Activated CD4-positive, alpha-beta T cell treated with anti-CD3 and anti-CD28 coated beads for 36 hours (primary cell): ENCODE results near the gene MED9. TPM values are rescaled to one million over a fixed set of nuclear protein-coding genes. Genes with fewer than 3 reads are reported as not detected.

Experiments used
- ATAC-seq: fragments of 200-7000 bp; cut with Tn5 transposase; one replicate; pipeline ENCODE4 v1.10.0; 2021; ENCODE audit warnings: mild to moderate bottlenecking, moderate library complexity
- CTCF ChIA-PET: fragments of 350-600 bp; sonication (Branson Sonifier 250); formaldehyde crosslinking; loops from one replicate; lab custom pipeline; 2021; ENCODE audit warnings: antibody characterized with exemption; lab: Charles Lee
- POLR2A ChIA-PET: fragments of 350-600 bp; sonication (Branson Sonifier 250); formaldehyde crosslinking; loops from one replicate; lab custom pipeline; 2021; ENCODE audit warnings: antibody characterized with exemption, inconsistent platforms; lab: Charles Lee
- DNase-seq: peaks from one replicate; pipeline ENCODE4 v3.0.0-alpha.2; 2020
- H3K27ac Mint-ChIP-seq: one replicate; pipeline ENCODE4 v1.8.0; 2021; ENCODE audit warnings: mixed read lengths
- H3K27me3 Mint-ChIP-seq: one replicate; pipeline ENCODE4 v1.8.0; 2021; ENCODE audit warnings: mixed read lengths
- H3K36me3 Mint-ChIP-seq: one replicate; pipeline ENCODE4 v1.8.0; 2021; ENCODE audit warnings: low read depth, mixed read lengths
- H3K4me1 Mint-ChIP-seq: one replicate; pipeline ENCODE4 v1.8.0; 2021; ENCODE audit warnings: mixed read lengths
- H3K4me3 Mint-ChIP-seq: one replicate; pipeline ENCODE4 v1.8.0; 2021; ENCODE audit warnings: mild to moderate bottlenecking, moderate library complexity, mixed read lengths
- H3K9me3 Mint-ChIP-seq: one replicate; pipeline ENCODE4 v1.8.0; 2021; ENCODE audit warnings: low read depth, mixed read lengths
- intact Hi-C, 2 experiments: fragments of 100-400 bp; cut with DNase I in 1 of 2; cut with micrococcal nuclease in 1 of 2; formaldehyde crosslinking; loops; one replicate each; pipeline versions ENCODE4 v1.14.2 to v1.15.1; 2022 to 2024; cut with DNase I, micrococcal nuclease
- total RNA-seq, 2 experiments: library from RNA; stranded (reverse); gene quantifications; one replicate each; pipeline ENCODE4 v1.2.3, GENCODE V29; 2021

MED9 gene
- total RNA-seq, 2 experiments from 2014 or later, result 12.2 to 14.3 TPM

DNA sequence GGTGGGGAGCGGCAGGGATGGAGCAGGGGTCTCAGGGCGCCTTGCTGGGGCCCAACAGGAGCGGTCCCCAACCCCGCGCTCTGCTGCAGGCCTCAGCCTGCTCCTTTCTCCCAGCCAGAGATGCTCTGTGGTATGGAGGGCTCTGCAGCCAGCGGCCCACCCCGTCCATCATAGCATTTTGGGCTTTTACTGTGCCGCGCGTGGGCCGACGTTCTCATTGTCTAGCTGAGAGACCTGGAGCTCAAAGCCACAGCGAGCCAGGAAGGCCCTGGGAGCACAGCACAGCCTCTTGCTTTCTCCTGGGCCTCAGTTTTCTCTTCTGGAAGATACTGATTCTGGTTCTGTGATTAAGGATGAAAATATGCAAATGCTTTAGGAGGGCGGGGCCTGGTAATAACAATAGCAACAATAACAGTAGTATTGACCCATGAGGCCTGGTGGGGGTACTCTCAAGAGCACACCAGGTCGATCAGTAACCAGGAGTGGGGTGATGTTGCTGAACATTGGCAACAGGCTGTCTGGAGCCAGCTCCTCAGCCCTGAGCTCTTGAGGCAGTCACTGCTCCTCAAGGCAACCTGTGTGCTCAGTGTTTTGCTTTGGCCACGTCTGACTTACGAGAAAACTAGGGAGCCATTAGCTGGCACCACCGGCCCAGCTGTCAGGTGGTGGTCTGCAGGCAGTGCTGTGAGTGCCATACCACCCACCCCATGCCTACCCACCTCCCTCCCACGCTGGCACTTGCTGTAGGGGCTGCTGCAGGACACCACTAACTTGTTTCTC lies 20.5 kb downstream of the MED9 start:
- Mint-ChIP-seq H3K27ac (no peak overlapping the region), H3K36me3 (peaks cover 4% of the 10 kb centered on the region), H3K9me3 (no peaks in the 10 kb centered on the region), H3K4me3 (no peak overlapping the region), H3K27me3 (peaks cover 9% of the 10 kb centered on the region), H3K4me1 (peaks cover 11% of the 10 kb centered on the region)
- ATAC-seq, result no peak
- CTCF ChIA-PET, result interaction anchor here (0.6 to 3.1 kb wide), 29 partner anchors 9 to 390 kb away, joined by 3 to 39 read pairs (median 4); partner anchors contain the start of genes MED9 and PEMT
- POLR2A ChIA-PET, result interaction anchor here (0.5 to 1.1 kb wide), 3 partner anchors 17 to 340 kb away, joined by 3 read pairs; no protein-coding TSS in a partner anchor
- intact Hi-C loops, result loop anchor here in 1 of 2 experiments (1.0 to 2.0 kb wide), 3 partner anchors 94 to 144 kb away; partner anchors contain the start of gene PEMT
- no peak for DNase-seq

DNA sequence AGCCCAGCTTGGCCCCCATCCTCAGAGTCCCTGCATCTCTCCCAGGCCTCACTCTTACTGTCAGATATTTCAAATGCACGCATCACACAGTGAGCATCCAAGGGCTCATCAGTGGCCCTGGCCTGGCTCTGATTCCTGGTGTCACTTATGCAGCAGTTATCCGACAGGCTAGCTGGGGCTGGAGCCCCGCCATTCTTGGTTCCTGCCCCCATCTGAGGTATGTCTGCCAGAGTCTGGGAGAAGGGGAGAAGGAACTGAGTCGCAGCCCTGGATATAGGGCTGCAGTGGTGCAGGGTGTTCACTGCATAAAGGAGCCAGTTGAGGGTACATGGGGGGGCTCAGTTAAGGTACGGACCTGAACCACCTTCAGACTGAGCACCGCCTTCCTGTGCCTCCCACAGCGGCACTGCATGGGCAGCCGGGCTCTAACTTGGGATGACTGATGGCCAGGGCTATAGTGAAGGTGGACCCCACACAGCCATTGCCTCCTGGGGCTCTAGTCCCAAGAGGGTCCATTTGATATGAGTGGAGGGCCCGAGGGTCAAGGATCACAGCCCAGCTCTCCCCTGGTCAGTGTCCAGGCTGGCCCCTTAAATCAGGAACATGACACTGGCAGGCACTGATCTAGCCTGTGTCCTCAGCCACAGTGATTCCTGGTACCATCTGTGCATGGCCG lies 21.2 kb downstream of the MED9 start:
- ChIA-PET POLR2A (no interaction called here), CTCF (interaction anchor here (1.3 to 3.1 kb wide), 8 partner anchors 8 to 147 kb away, joined by 3 to 39 read pairs (median 7); partner anchors contain the start of gene MED9)
- Mint-ChIP-seq H3K27me3 (peaks cover 10% of the 10 kb centered on the region), H3K4me1 (peaks cover 11% of the 10 kb centered on the region), H3K27ac (no peak overlapping the region), H3K9me3 (no peaks in the 10 kb centered on the region), H3K4me3 (no peak overlapping the region), H3K36me3 (no peaks in the 10 kb centered on the region)
- ATAC-seq (no peak), DNase-seq (no peak)
- intact Hi-C loops, result loop anchor here in 1 of 2 experiments (1.0 to 2.0 kb wide), 3 partner anchors 93 to 143 kb away; partner anchors contain the start of gene PEMT

DNA sequence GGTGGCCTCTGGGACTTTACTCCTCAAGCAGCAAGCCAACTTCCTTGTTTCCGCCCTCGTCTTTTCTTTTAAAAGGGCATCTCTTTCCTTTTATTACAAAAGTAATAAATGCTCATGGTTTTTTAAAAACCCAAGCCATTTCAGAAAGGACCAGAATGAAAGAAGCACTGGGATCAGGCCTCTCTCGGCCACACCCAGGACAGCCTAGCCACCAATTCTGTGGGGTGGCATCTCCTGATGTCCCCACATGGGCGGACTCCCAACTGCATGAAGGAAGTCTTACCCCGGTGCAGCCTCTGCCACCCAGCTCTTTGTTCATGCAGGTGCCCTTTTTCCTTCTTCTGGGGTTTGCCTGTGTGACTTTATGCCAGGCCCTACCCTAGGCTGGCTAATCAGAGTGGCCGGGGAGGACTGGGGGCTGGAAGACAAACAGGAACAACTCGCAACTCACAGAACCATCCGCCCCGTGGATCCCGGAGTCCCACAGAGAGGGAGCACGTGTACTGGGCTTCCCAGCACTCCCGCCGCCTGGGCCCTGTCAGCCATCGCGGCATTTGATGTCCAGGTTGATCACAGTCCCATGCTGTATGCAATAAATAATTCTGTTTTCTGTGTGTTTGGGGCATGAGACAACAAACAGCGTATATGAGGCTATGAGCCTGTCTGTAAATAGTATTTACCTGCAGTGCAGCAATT lies 22.0 kb downstream of the MED9 start:
- no peak for ATAC-seq
- DNase-seq, result no peak
- H3K36me3 Mint-ChIP-seq, result no peaks in the 10 kb centered on the region
- H3K27ac Mint-ChIP-seq, result no peak overlapping the region
- H3K4me3 Mint-ChIP-seq, result no peak overlapping the region
- ChIA-PET POLR2A (no interaction called here), CTCF (interaction anchor here (0.8 to 1.0 kb wide), 2 partner anchors 143 to 153 kb away, joined by 4 read pairs; no protein-coding TSS in a partner anchor)
- H3K27me3 Mint-ChIP-seq, result peaks cover 10% of the 10 kb centered on the region
- intact Hi-C loops, result no loop called here
- no peaks in the 10 kb centered on the region for H3K9me3 Mint-ChIP-seq
- H3K4me1 Mint-ChIP-seq, result peaks cover 11% of the 10 kb centered on the region

DNA sequence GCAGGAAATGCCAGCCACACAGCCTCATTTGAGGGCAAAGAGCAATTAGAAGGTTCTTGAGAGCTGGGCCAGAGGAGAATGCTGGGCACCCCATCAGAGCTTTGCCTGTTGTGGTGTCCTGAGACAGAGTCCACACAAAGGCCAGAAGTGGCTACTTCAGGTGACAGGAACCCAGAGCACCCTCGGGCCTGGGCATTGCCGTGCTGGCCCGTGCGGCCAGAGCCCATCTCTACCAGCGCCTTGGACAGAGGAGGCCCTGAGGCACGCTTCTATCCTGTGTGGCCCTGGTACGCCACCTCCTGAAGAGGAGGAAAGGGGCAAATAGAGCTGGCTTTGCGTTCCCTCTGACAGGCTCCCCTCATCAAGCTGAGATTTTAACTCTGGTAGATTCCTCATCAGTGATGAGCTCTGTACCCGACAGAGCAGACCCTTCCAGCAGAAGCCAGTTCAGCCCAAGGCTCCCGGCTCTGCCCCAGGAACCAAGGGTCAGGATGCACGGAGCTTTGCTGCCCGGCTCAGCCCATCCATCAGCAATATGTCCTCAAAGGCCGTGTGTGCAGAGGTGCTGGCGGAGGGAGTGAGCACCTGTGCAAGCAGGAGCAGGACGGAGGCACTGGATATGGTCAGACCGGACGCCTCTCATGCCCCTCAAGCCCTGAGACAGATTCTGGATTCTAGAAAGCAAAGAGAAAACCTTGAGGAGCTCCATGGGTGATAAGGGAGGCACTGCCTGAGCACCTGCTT lies 22.8 kb downstream of the MED9 start:
- Mint-ChIP-seq H3K4me1 (peaks cover 11% of the 10 kb centered on the region), H3K27me3 (peaks cover 10% of the 10 kb centered on the region), H3K27ac (no peak overlapping the region), H3K9me3 (no peaks in the 10 kb centered on the region), H3K36me3 (no peaks in the 10 kb centered on the region), H3K4me3 (no peak overlapping the region)
- DNase-seq (no peak), ATAC-seq (no peak)
- intact Hi-C loops, result no loop called here
- POLR2A ChIA-PET, result no interaction called here
- CTCF ChIA-PET, result interaction anchor here (0.7 to 1.0 kb wide), 3 partner anchors 8 to 153 kb away, joined by 3 to 4 read pairs (median 4); no protein-coding TSS in a partner anchor

DNA sequence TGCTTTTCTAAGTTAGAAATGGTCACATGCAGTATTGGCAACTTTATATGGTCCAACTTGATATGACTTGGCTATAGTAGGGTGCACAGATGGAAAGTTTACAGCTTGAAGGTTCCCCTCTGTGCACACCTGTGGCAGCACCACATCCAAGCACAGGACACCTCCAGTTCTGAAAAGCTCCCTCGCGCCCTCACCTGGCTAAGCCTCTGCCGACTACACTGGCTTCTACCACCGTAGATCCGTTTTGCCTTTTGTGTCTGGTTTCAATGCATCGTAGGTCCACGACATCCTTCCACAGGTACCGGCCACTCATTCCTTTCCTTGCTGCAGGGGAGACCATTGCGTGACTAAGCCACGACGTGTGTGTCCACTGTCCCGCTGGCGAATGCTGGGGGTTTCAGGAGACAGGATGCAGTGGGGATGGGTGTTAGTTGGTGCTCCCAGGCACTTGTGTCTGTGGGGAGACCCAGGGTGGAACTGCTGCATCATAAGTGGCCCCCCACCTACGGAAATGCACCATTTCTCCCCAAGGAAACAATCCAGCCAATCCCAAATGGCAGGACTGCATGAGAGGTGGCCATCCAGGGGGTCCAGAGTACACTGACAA lies 24.3 kb downstream of the MED9 start:
- H3K27ac Mint-ChIP-seq, result no peak overlapping the region
- ChIA-PET POLR2A (interaction anchor here (0.6 kb wide), 1 partner anchor 1025 kb away, joined by 6 read pairs; no protein-coding TSS in a partner anchor), CTCF (interaction anchor here (0.6 kb wide), 1 partner anchor 140 kb away, joined by 3 read pairs; no protein-coding TSS in a partner anchor)
- DNase-seq (peak; percentile 60), ATAC-seq (no peak)
- no peak overlapping the region for H3K4me3 Mint-ChIP-seq
- H3K27me3 Mint-ChIP-seq, result peaks cover 6% of the 10 kb centered on the region
- no peaks in the 10 kb centered on the region for H3K36me3 Mint-ChIP-seq
- no peaks in the 10 kb centered on the region for H3K9me3 Mint-ChIP-seq
- intact Hi-C loops, result loop anchor here in 1 of 2 experiments (1.0 kb wide), 1 partner anchor 146 kb away; no protein-coding TSS in a partner anchor
- H3K4me1 Mint-ChIP-seq, result peaks cover 3% of the 10 kb centered on the region

DNA sequence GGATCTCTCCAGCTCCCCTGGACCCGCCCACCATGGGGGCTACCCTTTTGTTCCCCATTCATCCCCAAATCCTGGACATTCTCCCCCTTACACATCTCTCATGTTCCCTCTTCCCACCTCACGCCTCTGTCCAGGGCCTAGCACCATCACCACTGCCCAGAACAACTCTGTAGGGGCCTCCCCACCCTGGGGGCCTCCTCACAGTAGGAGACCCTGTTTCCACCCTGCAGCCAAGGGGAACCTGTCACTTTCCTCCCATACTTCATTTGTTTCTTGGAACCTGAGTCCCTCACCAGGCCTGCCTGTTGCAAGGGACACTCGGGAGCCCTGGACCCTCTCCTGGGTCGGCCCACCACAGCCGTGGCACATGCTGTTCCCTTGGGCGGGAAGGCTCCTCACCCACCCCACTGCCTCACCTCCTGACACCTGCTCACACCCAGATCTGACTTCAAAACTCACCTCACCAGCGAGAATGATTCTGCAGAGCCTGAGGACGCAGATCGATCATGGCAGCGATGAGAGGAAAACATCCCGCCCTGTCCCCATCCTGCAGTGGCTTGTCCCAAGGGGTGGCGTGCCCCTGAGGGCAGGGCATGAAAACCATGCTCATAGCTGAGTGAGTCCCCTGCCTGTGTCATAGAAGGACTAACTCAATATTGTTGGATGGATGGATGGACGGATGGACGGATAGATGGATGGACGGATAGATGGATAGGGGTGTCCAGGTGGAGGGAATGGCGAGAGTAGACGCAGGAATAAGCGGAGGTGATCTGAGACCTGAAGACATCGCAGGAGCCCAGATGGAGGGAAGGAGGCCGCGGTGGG lies 26.2 kb downstream of the MED9 start:
- Mint-ChIP-seq H3K4me3 (no peak overlapping the region), H3K27me3 (peaks cover 6% of the 10 kb centered on the region), H3K4me1 (no peaks in the 10 kb centered on the region), H3K36me3 (no peaks in the 10 kb centered on the region), H3K9me3 (no peaks in the 10 kb centered on the region), H3K27ac (no peak overlapping the region)
- no peak for ATAC-seq
- no peak for DNase-seq
- CTCF ChIA-PET, result interaction anchor here (0.7 kb wide), 1 partner anchor 13 kb away, joined by 3 read pairs; no protein-coding TSS in a partner anchor
- intact Hi-C loops, result no loop called here
- POLR2A ChIA-PET, result no interaction called here

DNA sequence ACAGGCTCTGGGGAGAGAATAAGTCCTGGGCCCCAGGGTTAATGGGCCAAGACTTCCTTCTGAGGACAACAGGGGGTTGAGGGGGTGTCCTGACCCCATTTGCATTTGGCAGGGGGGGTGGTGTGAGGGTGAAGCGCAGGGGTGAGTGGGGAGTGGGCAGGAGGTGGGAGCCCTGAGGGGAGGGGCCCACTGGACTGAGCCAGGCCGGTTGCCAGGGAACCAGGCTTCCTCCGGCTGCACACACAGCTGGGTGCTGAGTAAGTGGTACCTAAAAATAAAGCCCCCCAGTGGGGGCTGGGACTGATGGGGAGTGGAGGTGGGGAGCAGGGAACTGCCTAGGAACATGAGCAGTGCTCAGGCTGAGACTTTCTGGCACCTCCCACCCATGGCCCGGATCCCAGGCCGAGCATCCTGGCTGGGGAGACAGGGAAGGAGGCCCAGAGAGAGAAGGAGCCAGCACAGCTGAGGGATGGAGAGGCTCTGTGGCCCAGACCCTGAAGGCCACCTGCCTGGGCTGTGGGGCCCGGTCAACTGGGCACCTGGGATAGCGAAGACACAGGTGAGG lies 26.8 kb downstream of the MED9 start:
- ChIA-PET CTCF (no interaction called here), POLR2A (no interaction called here)
- intact Hi-C loops, result no loop called here
- no peak overlapping the region for H3K27ac Mint-ChIP-seq
- H3K4me3 Mint-ChIP-seq, result no peak overlapping the region
- no peaks in the 10 kb centered on the region for H3K36me3 Mint-ChIP-seq
- ATAC-seq, result no peak
- H3K27me3 Mint-ChIP-seq, result peaks cover 6% of the 10 kb centered on the region
- H3K9me3 Mint-ChIP-seq, result no peaks in the 10 kb centered on the region
- DNase-seq, result no peak
- H3K4me1 Mint-ChIP-seq, result no peaks in the 10 kb centered on the region

DNA sequence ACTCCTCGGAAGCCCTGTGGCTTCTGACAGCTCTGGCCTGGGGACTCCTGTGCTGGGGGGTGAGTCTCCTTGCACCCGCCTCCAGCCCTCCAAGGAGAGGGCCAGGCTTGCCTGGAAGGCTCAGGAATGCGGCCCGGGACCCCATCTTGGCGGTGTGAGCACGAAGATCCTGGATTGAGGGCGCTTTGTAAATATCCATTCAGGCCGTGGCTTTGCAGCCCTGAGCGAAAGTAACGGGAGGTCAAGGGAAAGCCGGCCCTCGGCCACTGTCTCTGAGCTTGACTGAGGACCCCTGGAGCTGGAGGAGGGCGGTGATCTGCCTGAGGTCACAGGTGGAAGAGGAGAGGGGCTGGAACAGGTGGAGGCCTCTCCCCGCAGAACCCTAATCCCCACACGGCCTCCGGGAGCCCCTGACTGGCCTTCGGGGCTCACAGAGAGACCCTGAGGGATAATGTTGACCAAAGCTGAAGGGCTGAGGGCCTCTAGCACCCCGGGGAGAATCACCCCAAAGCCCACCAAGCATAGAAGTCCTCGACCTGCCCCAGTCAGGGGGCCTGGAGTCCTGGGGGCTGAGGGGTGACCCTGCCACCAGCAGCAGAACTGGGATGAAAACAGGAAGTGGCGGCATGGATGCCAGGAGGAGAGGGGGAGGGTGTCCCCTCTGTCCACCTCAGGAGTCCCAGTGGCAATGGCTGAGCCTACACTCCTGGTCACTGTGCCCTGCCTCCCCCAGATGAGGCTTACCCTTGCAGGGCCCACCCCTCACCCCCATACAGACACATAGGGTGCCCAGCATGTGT lies 27.7 kb downstream of the MED9 start:
- H3K27me3 Mint-ChIP-seq, result peaks cover 6% of the 10 kb centered on the region
- intact Hi-C loops, result no loop called here
- ChIA-PET POLR2A (no interaction called here), CTCF (no interaction called here)
- DNase-seq (no peak), ATAC-seq (no peak)
- no peak overlapping the region for H3K4me3 Mint-ChIP-seq
- H3K4me1 Mint-ChIP-seq, result no peaks in the 10 kb centered on the region
- no peaks in the 10 kb centered on the region for H3K36me3 Mint-ChIP-seq
- H3K27ac Mint-ChIP-seq, result no peak overlapping the region
- H3K9me3 Mint-ChIP-seq, result no peaks in the 10 kb centered on the region

DNA sequence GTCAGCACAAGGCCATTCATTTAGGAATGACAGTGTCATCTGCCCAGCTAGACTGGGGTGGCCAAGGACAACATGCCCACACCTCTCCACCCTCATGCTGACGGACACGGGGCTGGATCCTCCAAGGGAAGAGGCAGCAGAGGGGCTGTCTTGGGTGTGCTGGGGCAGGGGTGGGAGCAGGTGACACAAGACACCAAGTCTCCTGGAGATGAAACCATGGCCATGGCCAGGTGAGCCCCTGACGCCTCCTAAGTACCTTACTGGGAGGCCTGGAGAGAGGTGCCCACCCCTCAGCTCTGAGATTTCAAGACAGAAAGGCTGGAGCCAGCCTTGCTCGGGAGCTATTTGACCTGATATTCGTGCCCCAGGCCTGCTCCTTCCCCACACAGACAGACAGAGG lies 28.4 kb downstream of the MED9 start:
- Mint-ChIP-seq H3K27me3 (peaks cover 6% of the 10 kb centered on the region), H3K27ac (no peak overlapping the region), H3K9me3 (no peaks in the 10 kb centered on the region), H3K4me3 (no peak overlapping the region), H3K4me1 (no peaks in the 10 kb centered on the region), H3K36me3 (no peaks in the 10 kb centered on the region)
- CTCF ChIA-PET, result interaction anchor here (2.5 kb wide), 1 partner anchor 8 kb away, joined by 14 read pairs; the partner anchor contains the start of gene RASD1
- POLR2A ChIA-PET, result no interaction called here
- DNase-seq (no peak), ATAC-seq (no peak)
- intact Hi-C loops, result no loop called here
